HG03108 (cell line): ENCODE data around the gene SEMA6A.
"Not testable (repeated sequence)": the region's sequence is repeated elsewhere in the genome, so short reads cannot be mapped to it uniquely, and the experiment has no call there.

ENCODE experiments used
- ATAC-seq: cut with Tn5 transposase; IDR thresholded peaks from one replicate; pipeline ENCODE4 v1.9.1; 2021; ENCODE audit warnings: moderate library complexity; ENCODE audit not compliant: unreplicated experiment

SEMA6A gene

GRCh38 chr5:116554764-116555163 is 19.9 kb downstream of the SEMA6A start:
- ATAC-seq: no peak

- ATAC-seq: no peak
These were observed 21.3 kb downstream of the SEMA6A start for GRCh38 chr5:116553366-116553765.

GRCh38 chr5:116550082-116550481 is 24.5 kb downstream of the SEMA6A start:
- no peak for ATAC-seq

- ATAC-seq: no peak
These were observed 27.9 kb downstream of the SEMA6A start for GRCh38 chr5:116546743-116547124.

GRCh38 chr5:116546033-116546742 is 28.4 kb downstream of the SEMA6A start:
- no peak for ATAC-seq

GRCh38 chr5:116545465-116545864 is 29.2 kb downstream of the SEMA6A start:
- ATAC-seq: not testable (repeated sequence)

GRCh38 chr5:116544531-116545241 is 29.9 kb downstream of the SEMA6A start:
- ATAC-seq: no peak

- ATAC-seq: no peak
These were observed 31.1 kb downstream of the SEMA6A start for GRCh38 chr5:116543501-116543900.

- no peak for ATAC-seq
These were observed 32.0 kb downstream of the SEMA6A start for GRCh38 chr5:116542619-116543018.

- ATAC-seq: no peak
These were observed 35.4 kb downstream of the SEMA6A start for GRCh38 chr5:116539222-116539621.

GRCh38 chr5:116536316-116537083 is 38.1 kb downstream of the SEMA6A start:
- no peak for ATAC-seq

- no peak for ATAC-seq
These were observed 39.5 kb downstream of the SEMA6A start for GRCh38 chr5:116534964-116535651.

GRCh38 chr5:116532762-116533525 is 41.7 kb downstream of the SEMA6A start:
- no peak for ATAC-seq

- ATAC-seq: no peak
These were observed 43.0 kb downstream of the SEMA6A start for GRCh38 chr5:116531635-116532034.

- ATAC-seq: no peak
These were observed 43.5 kb downstream of the SEMA6A start for GRCh38 chr5:116531117-116531516.

GRCh38 chr5:116530276-116530675 is 44.3 kb downstream of the SEMA6A start:
- no peak for ATAC-seq

- ATAC-seq: no peak
These were observed 45.0 kb downstream of the SEMA6A start for GRCh38 chr5:116529615-116530014.

GRCh38 chr5:116528519-116529234 is 45.9 kb downstream of the SEMA6A start:
- ATAC-seq: no peak

- no peak for ATAC-seq
These were observed 47.0 kb downstream of the SEMA6A start for GRCh38 chr5:116527582-116527981.

GRCh38 chr5:116525674-116526073 is 48.9 kb downstream of the SEMA6A start:
- no peak for ATAC-seq
